Smooth muscle cell (in vitro differentiated cells): ENCODE results near the gene PIP5KL1. TPM values are rescaled to one million over a fixed set of nuclear protein-coding genes. Genes with fewer than 3 reads are reported as not detected.

Source experiments
- DNase-seq: peaks from one replicate; lab custom pipeline; 2025; ENCODE audit not compliant: unreplicated experiment; lab: John Stamatoyannopoulos, UW
- H2AFZ ChIP-seq: fragments of 200-600 bp; sonication (generic); 2 replicates; pipeline ENCODE4 v1.6.0; 2016; ENCODE audit warnings: antibody characterized with exemption, low read depth, mild to moderate bottlenecking
- H3F3A ChIP-seq: fragments of 200-600 bp; sonication (generic); 2 replicates; pipeline ENCODE4 v1.6.0; 2017; ENCODE audit warnings: antibody characterized with exemption, low read depth
- H3K27ac ChIP-seq: fragments of 200-600 bp; sonication (generic); 2 replicates; pipeline ENCODE4 v1.5.1; 2016; ENCODE audit warnings: low read depth, mild to moderate bottlenecking
- H3K27me3 ChIP-seq: fragments of 200-600 bp; sonication (generic); 2 replicates; pipeline ENCODE4 v1.6.1; 2016; ENCODE audit warnings: low read depth, mild to moderate bottlenecking
- H3K36me3 ChIP-seq: fragments of 200-600 bp; sonication (generic); 2 replicates; pipeline ENCODE4 v1.5.1; 2016; ENCODE audit warnings: low read depth
- H3K4me1 ChIP-seq: fragments of 200-600 bp; sonication (generic); 2 replicates; pipeline ENCODE4 v1.5.1; 2016; ENCODE audit warnings: low read depth
- H3K4me2 ChIP-seq: fragments of 200-600 bp; sonication (generic); 2 replicates; pipeline ENCODE4 v1.6.0; 2016; ENCODE audit warnings: mild to moderate bottlenecking
- H3K4me3 ChIP-seq: fragments of 200-600 bp; sonication (generic); 2 replicates; pipeline ENCODE4 v1.5.1; 2016; ENCODE audit warnings: mild to moderate bottlenecking
- H3K79me2 ChIP-seq: fragments of 200-600 bp; sonication (generic); 2 replicates; pipeline ENCODE4 v1.6.0; 2016; ENCODE audit warnings: low read depth, mild to moderate bottlenecking
- H3K9ac ChIP-seq: fragments of 200-600 bp; sonication (generic); 2 replicates; pipeline ENCODE4 v1.6.0; 2016; ENCODE audit warnings: low read depth
- H3K9me3 ChIP-seq: fragments of 200-600 bp; sonication (generic); replicated peaks from 2 replicates; pipeline ENCODE4 v1.5.1; 2016; ENCODE audit warnings: low read depth
- H4K20me1 ChIP-seq: fragments of 200-600 bp; sonication (generic); 2 replicates; pipeline ENCODE4 v1.6.0; 2016; ENCODE audit warnings: low read depth
- CTCF ChIP-seq: fragments of 200-600 bp; sonication (generic); IDR thresholded peaks from 2 replicates; pipeline ENCODE4 v1.5.1; 2017; ENCODE audit warnings: borderline replicate concordance, mild to moderate bottlenecking, antibody characterized with exemption; ENCODE audit not compliant: insufficient read depth, poor library complexity, severe bottlenecking
- WGBS: methylation state at CpG from one replicate; pipeline ENCODE4 v1.1.7; 2016; ENCODE audit warnings: low lambda C conversion rate; 5-methylcytosine and 5-hydroxymethylcytosine counted together
- polyA plus RNA-seq: library from polyadenylated mRNA; unstranded; fragments of >200 nt; fragmentation: Nextera tagmentation; extraction: Ambion mirVana; gene quantifications from 2 replicates; pipeline ENCODE4 v1.2.1, GENCODE V29; 2016
- total RNA-seq: library from RNA; depleted of rRNA; stranded (reverse); fragments of >200 nt; gene quantifications from 2 replicates; pipeline ENCODE4 v1.2.3, GENCODE V29; 2014

PIP5KL1 gene
- total and polyA plus RNA-seq, 2 experiments from 2014 or later = 1.1 to 2.7 TPM

DNA sequence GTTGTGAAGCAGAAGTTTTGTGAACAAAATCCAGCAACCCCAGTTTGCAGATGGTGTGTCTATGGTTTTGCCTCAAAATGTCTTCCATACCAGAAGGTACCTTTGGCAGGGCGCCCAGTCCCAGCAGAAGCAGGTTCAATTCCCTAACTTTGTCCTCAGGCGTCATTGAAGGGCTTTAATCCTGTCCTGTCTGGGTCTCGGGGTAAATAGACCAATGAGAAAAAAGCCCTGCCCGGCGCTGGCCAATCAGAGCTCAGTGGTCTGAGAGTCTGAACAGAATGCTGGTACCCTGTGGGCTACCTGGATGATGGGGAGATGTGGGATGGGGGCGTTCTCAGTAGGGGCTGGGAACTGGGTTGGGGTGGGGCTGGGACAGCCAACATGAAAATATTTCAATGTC lies 7.5 kb downstream of the PIP5KL1 start:
- H3K79me2 ChIP-seq = no peaks in the 10 kb centered on the region
- no peaks in the 10 kb centered on the region for H3K9me3 ChIP-seq
- H3K27ac ChIP-seq = peak overlapping the region; percentile 59
- peaks cover 16% of the 10 kb centered on the region for H3F3A ChIP-seq
- no peak for DNase-seq
- no peak for TF ChIP-seq CTCF
- peaks cover 23% of the 10 kb centered on the region for H3K27me3 ChIP-seq
- WGBS = 73% methylated on average over 6 of the region's 6 CpGs
- no peak overlapping the region for H3K4me3 ChIP-seq
- peaks cover 10% of the 10 kb centered on the region for H3K4me1 ChIP-seq
- H3K4me2 ChIP-seq = no peak overlapping the region
- no peaks in the 10 kb centered on the region for H3K36me3 ChIP-seq
- no peak overlapping the region for H3K9ac ChIP-seq
- no peak overlapping the region for H2AFZ ChIP-seq
- no peaks in the 10 kb centered on the region for H4K20me1 ChIP-seq

- no peak overlapping the region for H2AFZ ChIP-seq
- no peaks in the 10 kb centered on the region for H3K9me3 ChIP-seq
- 32% methylated on average over 41 of the region's 45 CpGs for WGBS
- H3K4me3 ChIP-seq = no peak overlapping the region
- no peaks in the 10 kb centered on the region for H4K20me1 ChIP-seq
- no peaks in the 10 kb centered on the region for H3K79me2 ChIP-seq
- peak overlapping the region; percentile 60 for H3K4me2 ChIP-seq
- peaks cover 9% of the 10 kb centered on the region for H3K27me3 ChIP-seq
- TF ChIP-seq CTCF = peak; percentile 97
- DNase-seq = peak; percentile 20
- H3K36me3 ChIP-seq = no peaks in the 10 kb centered on the region
- H3K4me1 ChIP-seq = peaks cover 2% of the 10 kb centered on the region
- H3K9ac ChIP-seq = no peak overlapping the region
- H3K27ac ChIP-seq = no peak overlapping the region
- H3F3A ChIP-seq = peaks cover 17% of the 10 kb centered on the region
Measured at GRCh38 chr9:127921557-127922120, 8.9 kb downstream of the PIP5KL1 start.

GRCh38 chr9:127920794-127921193 lies 9.8 kb downstream of the PIP5KL1 start:
- Histone ChIP-seq H4K20me1 (no peaks in the 10 kb centered on the region), H3K4me1 (peaks cover 4% of the 10 kb centered on the region), H3K9ac (no peak overlapping the region), H3F3A (peaks cover 17% of the 10 kb centered on the region), H3K27ac (no peak overlapping the region), H3K79me2 (no peaks in the 10 kb centered on the region), H3K36me3 (no peaks in the 10 kb centered on the region), H3K9me3 (no peaks in the 10 kb centered on the region), H2AFZ (no peak overlapping the region), H3K4me2 (no peak overlapping the region), H3K27me3 (peaks cover 3% of the 10 kb centered on the region), H3K4me3 (no peak overlapping the region)
- 94% methylated on average over 7 of the region's 7 CpGs for WGBS
- TF ChIP-seq CTCF = no peak
- no peak for DNase-seq

DNA sequence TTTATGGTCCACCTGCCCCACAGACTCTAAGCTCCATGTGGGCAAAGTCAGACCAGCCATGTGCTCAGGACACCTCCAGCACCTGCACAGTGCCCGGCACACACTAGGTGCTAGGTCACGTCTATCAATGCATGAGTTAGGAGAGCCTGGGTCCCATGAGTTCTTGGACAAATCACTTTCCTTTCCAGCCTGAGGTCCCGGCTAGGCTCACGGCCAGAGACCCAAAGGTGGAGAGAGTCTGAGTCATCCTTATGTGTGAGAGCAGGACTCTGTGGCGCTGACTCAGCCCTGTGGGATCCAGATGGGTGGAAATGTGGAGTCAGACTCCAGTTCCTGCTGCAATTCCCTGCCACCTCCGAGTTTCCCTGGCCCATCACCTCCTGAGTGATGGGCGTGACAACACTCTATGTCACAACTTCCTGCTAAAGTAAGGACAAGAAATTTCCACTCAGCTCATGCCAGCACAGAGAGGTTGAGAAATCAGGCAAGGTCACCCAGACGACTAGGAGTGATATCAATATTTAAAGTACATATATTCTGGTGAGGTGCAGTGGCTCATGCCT lies 11.2 kb downstream of the PIP5KL1 start:
- Histone ChIP-seq H3K79me2 (no peaks in the 10 kb centered on the region), H3K4me1 (peaks cover 4% of the 10 kb centered on the region), H3F3A (peaks cover 17% of the 10 kb centered on the region), H3K9ac (no peak overlapping the region), H2AFZ (no peak overlapping the region), H4K20me1 (no peaks in the 10 kb centered on the region), H3K4me2 (peak overlapping the region; percentile 9), H3K4me3 (no peak overlapping the region), H3K27ac (peak overlapping the region; percentile 75), H3K9me3 (no peaks in the 10 kb centered on the region), H3K27me3 (no peaks in the 10 kb centered on the region), H3K36me3 (no peaks in the 10 kb centered on the region)
- 23% methylated on average over 8 of the region's 8 CpGs for WGBS
- TF ChIP-seq CTCF = no peak
- DNase-seq = peak; percentile 52
